ENCODE results near the gene C1orf159. TPM values are rescaled to one million over a fixed set of nuclear protein-coding genes. Genes with fewer than 3 reads are reported as not detected.

C1orf159 gene
- total and polyA plus RNA-seq, 10 of the 15 experiments (the other 5 are each of a cell fraction or from before 2014, with no cell fraction given) = 0.11 to 23.4 (median 8.0) TPM

- Histone ChIP-seq H2AFZ (ENCODE audit: control insufficient read depth, low read depth, low read length) (no peak overlapping the region), H3K36me3 (ENCODE audit: control insufficient read depth in 2 of 2, insufficient read depth in 2 of 2, low read length in 1 of 2) (no peaks in the 10 kb centered on the region), H3K9me3 (replicated peaks; ENCODE audit: control insufficient read depth, insufficient read depth, low read length) (no peaks in the 10 kb centered on the region), H3K4me2 (ENCODE audit: control insufficient read depth, insufficient read depth) (no peak overlapping the region), H3K27ac (ENCODE audit: control insufficient read depth, insufficient read depth) (no peak overlapping the region), H3K4me1 (ENCODE audit: control insufficient read depth, insufficient read depth, low read length) (peaks cover 5% of the 10 kb centered on the region; the same call in 1 of the 2 replicates), H3K4me3 (no peak overlapping the region), H3K79me2 (ENCODE audit: control insufficient read depth, insufficient read depth, low read length) (no peaks in the 10 kb centered on the region), H3K27me3 (replicated peaks in 1 of 2; ENCODE audit: control insufficient read depth in 2 of 2, insufficient read depth in 2 of 2, low read length in 1 of 2) (peaks cover 0 to 2% of the 10 kb centered on the region in 2 experiments; a peak in 3 of 4 replicates), H3K9ac (ENCODE audit: control insufficient read depth, insufficient read depth, low read length) (no peak overlapping the region), H4K20me1 (ENCODE audit: control insufficient read depth, insufficient read depth) (no peaks in the 10 kb centered on the region)
- FAIRE-seq (no peak), ATAC-seq (no peak), DNase-seq (ENCODE audit: low read depth, low spot score) (no peak)
- intact Hi-C loops (cut with micrococcal nuclease; ENCODE audit: unreplicated experiment) (no loop called here), in situ Hi-C loops (cut with MboI) (no loop called here)
- ChIA-PET RAD21 (ENCODE audit: unreplicated experiment) (no interaction called here), POLR2A (interaction anchor here (2.0 kb wide), 1 partner anchor 40 kb away, joined by 4 read pairs; no protein-coding TSS in a partner anchor), CTCF (interaction anchor here (0.8 kb wide), 1 partner anchor 95 kb away, joined by 3 read pairs; no protein-coding TSS in a partner anchor), SMC1A (ENCODE audit: uncharacterized antibody, unreplicated experiment) (interaction anchor here (1.0 kb wide), 1 partner anchor 47 kb away, joined by 4 read pairs; no protein-coding TSS in a partner anchor)
- no TSS peak for BruUV-seq (replicated peaks)
- no peak for TF ChIP-seq STAT3 (IDR thresholded peaks at IDR 0.05; ENCODE audit: low read depth, low read length)
- TF ChIP-seq ZNF24 (IDR thresholded peaks at IDR 0.05) = no peak
- TF ChIP-seq ETV6 (conservative IDR thresholded peaks at IDR 0.05 in 1 of 2, IDR thresholded peaks at IDR 0.05 in 1 of 2; ENCODE audit: borderline replicate concordance in 1 of 2, low read depth in 1 of 2) = no peak
- no peak for TF ChIP-seq SIX5 (IDR thresholded peaks at IDR 0.05; ENCODE audit: low read depth, low read length, severe bottlenecking)
- TF ChIP-seq EZH2 (IDR thresholded peaks at IDR 0.05; ENCODE audit: borderline replicate concordance, control insufficient read depth, low read depth, low read length) = no peak
- TF ChIP-seq CBX3 (IDR thresholded peaks at IDR 0.05; ENCODE audit: borderline replicate concordance, low read depth) = no peak
- no peak for TF ChIP-seq NR2C2 (IDR thresholded peaks at IDR 0.05; ENCODE audit: borderline replicate concordance, control insufficient read depth, insufficient read length, low read depth)
- TF ChIP-seq NFXL1 (IDR thresholded peaks at IDR 0.05; ENCODE audit: borderline replicate concordance) = no peak
- TF ChIP-seq SMARCA5 (IDR thresholded peaks at IDR 0.05) = no peak
- TF ChIP-seq ESRRA (IDR thresholded peaks at IDR 0.05; ENCODE audit: low read length) = no peak
- TF ChIP-seq, protein P1, sequence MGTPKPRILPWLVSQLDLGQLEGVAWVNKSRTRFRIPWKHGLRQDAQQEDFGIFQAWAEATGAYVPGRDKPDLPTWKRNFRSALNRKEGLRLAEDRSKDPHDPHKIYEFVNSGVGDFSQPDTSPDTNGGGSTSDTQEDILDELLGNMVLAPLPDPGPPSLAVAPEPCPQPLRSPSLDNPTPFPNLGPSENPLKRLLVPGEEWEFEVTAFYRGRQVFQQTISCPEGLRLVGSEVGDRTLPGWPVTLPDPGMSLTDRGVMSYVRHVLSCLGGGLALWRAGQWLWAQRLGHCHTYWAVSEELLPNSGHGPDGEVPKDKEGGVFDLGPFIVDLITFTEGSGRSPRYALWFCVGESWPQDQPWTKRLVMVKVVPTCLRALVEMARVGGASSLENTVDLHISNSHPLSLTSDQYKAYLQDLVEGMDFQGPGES (IDR thresholded peaks at IDR 0.05) = no peak
- TF ChIP-seq, protein P2, sequence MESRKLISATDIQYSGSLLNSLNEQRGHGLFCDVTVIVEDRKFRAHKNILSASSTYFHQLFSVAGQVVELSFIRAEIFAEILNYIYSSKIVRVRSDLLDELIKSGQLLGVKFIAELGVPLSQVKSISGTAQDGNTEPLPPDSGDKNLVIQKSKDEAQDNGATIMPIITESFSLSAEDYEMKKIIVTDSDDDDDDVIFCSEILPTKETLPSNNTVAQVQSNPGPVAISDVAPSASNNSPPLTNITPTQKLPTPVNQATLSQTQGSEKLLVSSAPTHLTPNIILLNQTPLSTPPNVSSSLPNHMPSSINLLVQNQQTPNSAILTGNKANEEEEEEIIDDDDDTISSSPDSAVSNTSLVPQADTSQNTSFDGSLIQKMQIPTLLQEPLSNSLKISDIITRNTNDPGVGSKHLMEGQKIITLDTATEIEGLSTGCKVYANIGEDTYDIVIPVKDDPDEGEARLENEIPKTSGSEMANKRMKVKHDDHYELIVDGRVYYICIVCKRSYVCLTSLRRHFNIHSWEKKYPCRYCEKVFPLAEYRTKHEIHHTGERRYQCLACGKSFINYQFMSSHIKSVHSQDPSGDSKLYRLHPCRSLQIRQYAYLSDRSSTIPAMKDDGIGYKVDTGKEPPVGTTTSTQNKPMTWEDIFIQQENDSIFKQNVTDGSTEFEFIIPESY (IDR thresholded peaks at IDR 0.05) = no peak
- TF ChIP-seq TARDBP (IDR thresholded peaks at IDR 0.05; ENCODE audit: borderline replicate concordance) = no peak
- no peak for TF ChIP-seq NFYB (IDR thresholded peaks at IDR 0.05; ENCODE audit: insufficient read depth, low read depth, low read length)
- TF ChIP-seq FOXM1 (IDR thresholded peaks at IDR 0.05; ENCODE audit: low read depth, low read length) = no peak
- TF ChIP-seq SP1 (IDR thresholded peaks at IDR 0.05; ENCODE audit: low read depth, low read length) = no peak
- no peak for TF ChIP-seq MTA3 (IDR thresholded peaks at IDR 0.05; ENCODE audit: borderline replicate concordance, low read length)
- no peak for TF ChIP-seq TCF3 (IDR thresholded peaks at IDR 0.05; ENCODE audit: borderline replicate concordance, insufficient read depth, low read depth, low read length)
- WGBS (ENCODE audit: insufficient coverage, insufficient replicate concordance, low lambda C conversion rate, missing lambda C conversion rate) = 49% methylated on average over 48 of the region's 48 CpGs
Observed at GRCh38 chr1:1164701-1165451, 49.0 kb upstream of the C1orf159 start.

Data from GM12878 (cell line).